ENCODE data around the gene FOXS1.

FOXS1 gene

GRCh38 chr20:31861385-31862156 is 16.2 kb upstream of the FOXS1 start:
- DNase-seq (ENCODE audit: low read depth in 2 of 2), result peak; percentile 21 to 33

- DNase-seq (ENCODE audit: low read depth in 2 of 2), result no peak
These were observed 15.7 kb upstream of the FOXS1 start for GRCh38 chr20:31861135-31861384.

- no peak for DNase-seq (ENCODE audit: low read depth in 2 of 2)
These were observed 15.2 kb upstream of the FOXS1 start for GRCh38 chr20:31860390-31861134.

- DNase-seq (ENCODE audit: low read depth in 2 of 2), result no peak
These were observed 14.6 kb upstream of the FOXS1 start for GRCh38 chr20:31859998-31860380.

GRCh38 chr20:31859266-31859997 is 14.0 kb upstream of the FOXS1 start:
- DNase-seq (ENCODE audit: low read depth in 2 of 2), result no peak

GRCh38 chr20:31858760-31859083 is 13.3 kb upstream of the FOXS1 start:
- no peak for DNase-seq (ENCODE audit: low read depth in 2 of 2)

GRCh38 chr20:31857861-31858759 is 12.7 kb upstream of the FOXS1 start:
- no peak for DNase-seq (ENCODE audit: low read depth in 2 of 2)

GRCh38 chr20:31856516-31856915 is 11.1 kb upstream of the FOXS1 start:
- DNase-seq (ENCODE audit: low read depth in 2 of 2), result no peak

GRCh38 chr20:31853481-31853880 is 8.1 kb upstream of the FOXS1 start:
- no peak for DNase-seq (ENCODE audit: low read depth in 2 of 2)

GRCh38 chr20:31851240-31851955 is 6.0 kb upstream of the FOXS1 start:
- no peak for DNase-seq (ENCODE audit: low read depth in 2 of 2)

- no peak for DNase-seq (ENCODE audit: low read depth in 2 of 2)
These were observed 4.0 kb upstream of the FOXS1 start for GRCh38 chr20:31849306-31849930.

- no peak for DNase-seq (ENCODE audit: low read depth in 2 of 2)
These were observed 2.9 kb upstream of the FOXS1 start for GRCh38 chr20:31848088-31848999.

- no peak for DNase-seq (ENCODE audit: low read depth in 2 of 2)
These were observed 1.4 kb upstream of the FOXS1 start for GRCh38 chr20:31846793-31847138.

- DNase-seq (ENCODE audit: low read depth in 2 of 2), result no peak
These were observed 586 bp downstream of the FOXS1 start for GRCh38 chr20:31844737-31845299.

GRCh38 chr20:31843881-31844280 is 1.5 kb downstream of the FOXS1 start:
- DNase-seq (ENCODE audit: low read depth in 2 of 2), result no peak

GRCh38 chr20:31843288-31843687 is 2.1 kb downstream of the FOXS1 start:
- no peak for DNase-seq (ENCODE audit: low read depth in 2 of 2)

- DNase-seq (ENCODE audit: low read depth in 2 of 2), result no peak
These were observed 2.8 kb downstream of the FOXS1 start for GRCh38 chr20:31842471-31843157.

- no peak for DNase-seq (ENCODE audit: low read depth in 2 of 2)
These were observed 3.5 kb downstream of the FOXS1 start for GRCh38 chr20:31841928-31842327.
